Tongue (tissue), 2 donors: Measurements from ENCODE around the gene PAPPA. TPM values are rescaled to one million over a fixed set of nuclear protein-coding genes. Genes with fewer than 3 reads are reported as not detected.
A peak's percentile ranks its signal among the peaks of the same experiment; 100 is the strongest.

Source experiments
- DNase-seq: peaks from one replicate; pipeline ENCODE4 v3.0.0-alpha.2; 2015
- total RNA-seq: library from RNA; depleted of rRNA; stranded (reverse); fragments of >200 nt; gene quantifications from one replicate; pipeline ENCODE4 v1.2.3, GENCODE V29; 2014

PAPPA gene
- total RNA-seq, 1 donor from 2014 or later, result 3.0 TPM

- no peak for DNase-seq
These were observed 196.1 kb downstream of the PAPPA start for GRCh38 chr9:116349684-116350083.

- peak; percentile 23 for DNase-seq
These were observed 196.6 kb downstream of the PAPPA start for GRCh38 chr9:116350213-116350612.

- no peak for DNase-seq
These were observed 199.4 kb downstream of the PAPPA start for GRCh38 chr9:116352958-116353357.

- peak; percentile 70 for DNase-seq
These were observed 201.7 kb downstream of the PAPPA start for GRCh38 chr9:116355153-116355921.

- no peak for DNase-seq
These were observed 204.7 kb downstream of the PAPPA start for GRCh38 chr9:116358251-116358650.

- DNase-seq, result no peak
These were observed 206.4 kb downstream of the PAPPA start for GRCh38 chr9:116360016-116360415.

GRCh38 chr9:116360989-116361388, 207.4 kb downstream of the PAPPA start:
- no peak for DNase-seq

GRCh38 chr9:116361547-116361946, 208.0 kb downstream of the PAPPA start:
- no peak for DNase-seq

GRCh38 chr9:116362493-116362892, 208.9 kb downstream of the PAPPA start:
- DNase-seq, result no peak

GRCh38 chr9:116365056-116365471, 211.5 kb downstream of the PAPPA start:
- DNase-seq, result peak; percentile 95

- DNase-seq, result no peak
These were observed 212.7 kb downstream of the PAPPA start for GRCh38 chr9:116366241-116366640.

GRCh38 chr9:116368680-116369079, 215.1 kb downstream of the PAPPA start:
- DNase-seq, result peak; percentile 30

- no peak for DNase-seq
These were observed 216.1 kb downstream of the PAPPA start for GRCh38 chr9:116369706-116370105.

GRCh38 chr9:116370556-116370955, 217.0 kb downstream of the PAPPA start:
- DNase-seq, result no peak

- no peak for DNase-seq
These were observed 218.6 kb downstream of the PAPPA start for GRCh38 chr9:116372081-116372673.

- no peak for DNase-seq
These were observed 219.2 kb downstream of the PAPPA start for GRCh38 chr9:116372786-116373185.

GRCh38 chr9:116377179-116377798, 223.7 kb downstream of the PAPPA start:
- DNase-seq, result no peak

- DNase-seq, result no peak
These were observed 225.3 kb downstream of the PAPPA start for GRCh38 chr9:116378873-116379272.

GRCh38 chr9:116379821-116380220, 226.2 kb downstream of the PAPPA start:
- DNase-seq, result no peak

- DNase-seq, result no peak
These were observed 227.0 kb downstream of the PAPPA start for GRCh38 chr9:116380496-116380995.

GRCh38 chr9:116381350-116381749, 227.8 kb downstream of the PAPPA start:
- DNase-seq, result no peak

GRCh38 chr9:116382053-116382452, 228.5 kb downstream of the PAPPA start:
- no peak for DNase-seq

GRCh38 chr9:116383133-116383532, 229.5 kb downstream of the PAPPA start:
- DNase-seq, result no peak
